NCI-H226 (cell line): Measurements from ENCODE around the gene ASIC4.

Source experiments
- DNase-seq: peaks from one replicate; pipeline ENCODE4 v3.0.0-alpha.2; 2015

ASIC4 gene

DNA sequence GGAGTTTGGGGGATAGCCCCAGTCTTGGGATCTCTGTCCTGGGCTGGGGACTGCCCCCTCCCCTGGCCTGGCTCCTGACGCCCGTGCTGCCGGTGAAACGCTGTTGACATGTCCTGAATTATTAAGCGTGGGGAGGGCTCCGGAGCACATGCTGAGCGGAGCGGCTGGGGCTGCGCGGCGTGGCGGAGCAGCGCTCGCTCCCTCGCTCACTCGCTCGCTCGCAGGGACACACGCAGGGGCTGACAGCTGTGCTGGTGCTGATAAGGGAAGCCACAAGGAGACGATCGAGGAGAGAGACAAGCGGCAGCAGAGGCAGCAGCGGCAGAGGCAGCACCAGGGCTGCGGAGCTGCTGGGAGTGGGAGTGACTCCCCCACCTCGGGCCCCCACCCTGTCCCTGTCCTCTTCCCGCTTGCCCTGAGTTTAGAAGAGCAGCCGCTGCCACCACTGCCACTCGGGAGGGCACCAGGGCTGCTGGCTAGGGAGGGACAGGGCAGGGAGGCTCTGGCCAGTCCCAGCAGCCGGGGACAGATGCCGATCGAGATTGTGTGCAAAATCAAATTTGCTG, at the start of gene ASIC4:
ASIC4 (plus strand) TSS at position 287 of the 566 bp plus-strand sequence; CDS start at position 530, 243 bp downstream.
- DNase-seq = no peak

DNA sequence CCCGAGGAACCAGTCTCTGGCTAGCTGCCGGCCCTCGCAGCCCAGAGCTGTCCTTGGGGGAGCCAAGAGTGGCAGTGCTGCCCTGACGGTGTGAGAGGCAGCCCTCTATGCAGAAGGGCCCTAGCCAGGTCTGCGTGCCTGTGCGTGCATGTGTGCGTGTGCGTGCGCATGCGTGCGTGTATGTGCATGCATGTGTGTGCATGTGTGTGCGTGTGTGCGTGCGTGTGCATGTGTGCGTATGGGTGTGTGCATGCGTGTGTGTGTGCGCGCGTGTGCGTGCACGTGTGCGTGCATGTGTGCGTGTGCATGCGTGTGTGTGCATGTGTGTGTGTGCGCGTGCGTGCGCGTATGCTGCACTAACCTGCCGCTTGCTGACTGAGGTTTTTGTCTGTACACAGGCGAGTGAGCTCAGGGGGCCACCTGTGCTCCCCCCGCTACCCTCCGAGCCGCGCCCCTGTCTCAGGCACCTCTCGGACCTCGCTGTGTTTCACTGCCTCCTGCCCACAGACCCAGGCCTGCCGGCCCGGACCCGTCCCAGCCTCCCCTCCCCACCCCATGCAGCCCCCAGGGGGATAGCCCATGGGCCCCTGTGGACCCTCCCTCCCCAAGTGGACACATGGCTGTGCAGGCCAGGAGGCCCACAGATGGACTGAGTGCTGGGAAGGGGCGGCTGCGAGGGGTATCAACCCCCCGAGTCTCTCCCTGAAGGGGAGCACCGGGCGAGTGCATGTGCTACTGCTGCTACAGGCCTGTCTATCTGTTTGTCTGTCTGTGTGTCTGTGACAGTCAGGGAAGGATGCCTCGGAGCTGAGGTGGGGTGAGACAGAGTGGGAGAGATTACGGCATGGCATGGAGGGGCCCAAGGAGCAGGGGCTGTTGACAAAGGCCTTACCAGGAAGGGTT, 48.4 kb upstream of the ASIC4 start:
- no peak for DNase-seq

DNA sequence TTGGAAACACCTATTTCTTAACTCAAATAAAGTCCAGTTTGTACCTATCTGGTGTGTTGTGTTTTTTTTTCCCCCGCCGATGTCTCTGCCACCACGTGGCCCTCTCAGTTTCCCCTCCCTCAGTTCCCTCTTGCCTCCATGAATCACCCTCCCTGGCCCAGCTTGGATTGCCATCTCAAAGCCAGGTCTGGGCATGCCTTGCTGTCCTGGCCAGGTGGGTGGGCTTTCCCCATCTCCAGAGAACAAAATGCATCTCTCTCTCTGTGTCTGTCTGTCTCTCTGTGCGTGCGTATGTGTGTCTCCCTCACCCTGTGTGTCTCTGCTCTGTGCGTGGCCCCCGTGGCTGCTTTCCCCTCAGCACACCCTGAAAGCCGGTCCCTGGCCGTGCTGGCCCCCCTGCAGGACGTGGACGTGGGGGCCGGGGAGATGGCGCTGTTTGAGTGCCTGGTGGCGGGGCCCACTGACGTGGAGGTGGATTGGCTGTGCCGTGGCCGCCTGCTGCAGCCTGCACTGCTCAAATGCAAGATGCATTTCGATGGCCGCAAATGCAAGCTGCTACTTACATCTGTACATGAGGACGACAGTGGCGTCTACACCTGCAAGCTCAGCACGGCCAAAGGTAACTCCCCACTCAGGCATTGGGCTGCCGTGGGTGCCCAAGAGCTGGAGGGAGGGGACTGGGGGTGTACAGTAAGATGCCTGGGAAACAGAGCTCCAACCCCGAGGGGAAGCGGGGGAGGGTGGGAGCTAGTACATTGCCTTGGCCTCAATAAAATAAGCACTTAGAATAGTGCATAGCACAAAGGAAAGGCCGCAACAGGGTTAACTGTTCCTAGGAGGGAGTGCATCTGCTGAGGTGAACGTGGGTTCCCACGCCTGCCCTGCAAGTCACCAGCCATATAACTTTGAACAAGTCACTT, 47.2 kb upstream of the ASIC4 start:
- DNase-seq = no peak

- DNase-seq = no peak
Measured at GRCh38 chr2:219467736-219468075, 46.6 kb upstream of the ASIC4 start.

DNA sequence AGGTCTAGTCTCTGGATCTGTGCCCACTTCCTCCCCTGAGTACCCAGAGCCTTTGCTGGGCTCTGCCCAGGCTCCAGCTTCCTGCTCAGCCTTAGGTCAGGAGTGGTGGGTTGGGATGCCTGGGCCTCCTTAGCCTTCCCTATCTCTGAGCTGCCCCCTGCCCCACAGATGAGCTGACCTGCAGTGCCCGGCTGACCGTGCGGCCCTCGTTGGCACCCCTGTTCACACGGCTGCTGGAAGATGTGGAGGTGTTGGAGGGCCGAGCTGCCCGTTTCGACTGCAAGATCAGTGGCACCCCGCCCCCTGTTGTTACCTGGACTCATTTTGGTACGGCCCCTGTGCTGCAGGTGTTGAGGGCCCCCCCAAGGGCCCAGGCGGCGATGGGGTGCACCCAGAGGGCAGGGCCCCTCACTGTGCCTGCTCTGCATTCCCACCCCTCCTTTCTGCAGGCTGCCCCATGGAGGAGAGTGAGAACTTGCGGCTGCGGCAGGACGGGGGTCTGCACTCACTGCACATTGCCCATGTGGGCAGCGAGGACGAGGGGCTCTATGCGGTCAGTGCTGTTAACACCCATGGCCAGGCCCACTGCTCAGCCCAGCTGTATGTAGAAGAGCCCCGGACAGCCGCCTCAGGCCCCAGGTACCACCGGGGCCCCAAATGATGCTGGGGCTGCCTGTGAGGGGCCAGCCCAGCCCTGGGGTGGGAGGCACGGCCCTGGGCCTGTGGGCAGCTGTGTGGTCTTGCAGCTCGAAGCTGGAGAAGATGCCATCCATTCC, 45.7 kb upstream of the ASIC4 start:
- no peak for DNase-seq

DNA sequence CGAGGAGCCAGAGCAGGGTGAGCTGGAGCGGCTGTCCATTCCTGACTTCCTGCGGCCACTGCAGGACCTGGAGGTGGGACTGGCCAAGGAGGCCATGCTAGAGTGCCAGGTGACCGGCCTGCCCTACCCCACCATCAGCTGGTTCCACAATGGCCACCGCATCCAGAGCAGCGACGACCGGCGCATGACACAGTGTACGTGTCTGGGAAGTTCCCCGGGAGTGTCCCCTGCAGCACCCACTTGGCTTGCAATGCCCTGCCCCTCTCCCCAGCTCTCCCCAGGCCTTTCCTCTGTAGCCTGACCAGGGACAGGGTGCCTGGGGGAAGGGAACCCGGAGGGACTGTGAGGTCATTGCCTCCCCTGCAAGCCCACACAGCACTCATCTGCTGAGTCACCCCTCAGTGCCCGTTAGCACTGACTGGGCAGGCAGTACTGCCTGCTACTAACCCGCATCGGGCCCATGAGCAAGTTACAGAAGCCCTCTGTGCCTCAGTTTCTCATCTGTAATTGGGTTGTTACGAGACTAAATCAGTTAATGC, 45.0 kb upstream of the ASIC4 start:
- peak; percentile 71 for DNase-seq

- no peak for DNase-seq
Measured at GRCh38 chr2:219470429-219470828, 43.9 kb upstream of the ASIC4 start.

DNA sequence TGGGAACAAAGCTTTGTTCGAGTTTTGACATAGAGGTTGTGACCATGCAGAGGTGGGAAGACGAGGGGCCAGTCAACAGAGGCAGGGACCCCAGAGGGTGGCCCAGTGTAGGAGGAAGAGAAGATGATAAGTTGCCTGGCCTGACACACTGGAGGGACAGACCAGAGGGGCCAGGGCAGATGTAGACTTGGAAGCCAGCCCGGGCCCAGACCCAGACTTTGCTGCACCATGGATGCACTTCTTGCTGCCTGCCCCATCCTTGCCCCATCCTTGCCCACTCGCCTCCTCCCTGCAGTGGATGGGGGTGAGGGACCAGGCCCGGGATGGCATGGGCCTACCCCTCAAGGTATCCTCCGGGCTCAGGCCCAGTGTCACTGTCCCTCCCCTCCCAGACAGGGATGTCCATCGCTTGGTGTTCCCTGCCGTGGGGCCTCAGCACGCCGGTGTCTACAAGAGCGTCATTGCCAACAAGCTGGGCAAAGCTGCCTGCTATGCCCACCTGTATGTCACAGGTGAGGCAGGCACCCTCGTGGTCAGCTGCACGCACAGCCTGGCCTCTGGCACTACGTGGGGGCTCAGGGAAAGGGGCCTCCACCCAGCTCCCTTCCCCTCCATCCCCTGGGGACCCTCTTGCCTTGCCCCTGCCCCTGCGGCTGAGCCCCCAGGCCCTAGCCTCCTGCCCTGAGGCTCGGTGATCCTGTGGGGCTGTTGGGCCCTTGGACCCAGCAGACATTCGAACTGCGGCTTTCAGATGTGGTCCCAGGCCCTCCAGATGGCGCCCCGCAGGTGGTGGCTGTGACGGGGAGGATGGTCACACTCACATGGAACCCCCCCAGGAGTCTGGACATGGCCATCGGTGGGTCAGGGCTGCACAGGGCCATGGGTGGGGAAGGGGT, 42.6 kb upstream of the ASIC4 start:
- DNase-seq = no peak

DNA sequence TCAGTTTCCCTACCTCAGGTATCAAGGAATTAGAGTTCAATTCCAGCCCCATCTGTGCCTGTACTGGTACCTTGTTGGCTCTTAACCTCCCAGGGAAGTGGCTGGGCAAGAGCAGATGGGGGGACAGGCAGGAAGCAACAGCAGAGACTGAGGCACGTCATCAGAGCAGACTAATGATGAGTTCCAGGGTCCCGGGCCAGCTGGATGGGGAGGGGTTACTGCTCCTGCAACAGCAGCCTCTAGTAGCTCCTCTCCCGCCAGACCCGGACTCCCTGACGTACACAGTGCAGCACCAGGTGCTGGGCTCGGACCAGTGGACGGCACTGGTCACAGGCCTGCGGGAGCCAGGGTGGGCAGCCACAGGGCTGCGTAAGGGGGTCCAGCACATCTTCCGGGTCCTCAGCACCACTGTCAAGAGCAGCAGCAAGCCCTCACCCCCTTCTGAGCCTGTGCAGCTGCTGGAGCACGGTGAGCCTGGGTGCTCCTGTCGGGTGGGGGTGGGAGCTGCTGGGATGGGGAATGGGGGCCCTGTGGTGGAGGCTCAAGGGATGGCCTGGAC, 41.6 kb upstream of the ASIC4 start:
- DNase-seq = no peak

- no peak for DNase-seq
Measured at GRCh38 chr2:219473511-219473910, 40.8 kb upstream of the ASIC4 start.

GRCh38 chr2:219474285-219475060, 39.8 kb upstream of the ASIC4 start:
- DNase-seq = no peak

- DNase-seq = no peak
Measured at GRCh38 chr2:219475278-219475677, 39.0 kb upstream of the ASIC4 start.

DNA sequence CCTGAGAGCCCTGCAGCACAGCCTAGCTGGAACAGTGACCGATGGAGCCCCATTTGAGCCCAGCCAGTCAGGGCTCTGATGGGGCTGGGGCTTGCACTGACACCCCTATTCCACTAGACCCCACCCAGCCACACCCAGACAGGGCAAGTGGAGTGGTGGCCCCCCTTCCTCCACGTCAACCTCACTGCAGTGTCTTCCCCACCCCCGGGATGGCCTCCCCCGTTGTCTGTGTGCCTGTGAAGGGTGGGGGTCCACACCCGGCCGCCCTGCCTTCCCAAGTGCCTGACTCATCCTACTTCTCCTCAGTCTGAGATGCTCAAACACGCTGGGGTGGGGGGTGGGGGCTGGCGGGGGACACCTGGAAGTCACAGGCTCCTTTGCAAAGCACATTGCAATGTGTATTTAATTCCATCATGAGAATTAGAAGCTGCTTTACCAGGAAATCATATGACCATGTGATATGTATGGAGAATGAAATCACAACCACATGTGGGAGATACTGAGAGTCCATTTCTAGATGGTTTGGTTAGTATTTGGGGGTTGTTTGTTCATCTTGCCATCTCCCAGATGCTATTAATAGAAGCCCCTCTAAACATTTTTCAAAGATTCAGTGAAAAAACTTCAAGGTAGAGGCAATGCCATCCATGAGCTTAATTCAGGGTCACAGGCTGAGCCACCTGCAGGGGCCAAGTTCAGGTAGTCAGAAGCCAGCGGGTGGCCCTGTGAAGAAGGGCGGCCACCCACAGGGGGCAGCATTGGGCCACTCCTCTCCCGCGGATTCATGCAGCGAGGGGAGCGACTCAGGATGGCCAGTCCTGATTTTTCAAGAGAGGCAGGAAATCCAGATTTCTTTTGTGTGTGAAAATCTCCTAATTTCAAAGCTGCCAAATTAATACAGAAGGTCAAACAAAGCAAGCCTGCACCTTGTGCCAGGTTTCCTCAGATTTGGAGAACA, 38.3 kb upstream of the ASIC4 start:
- no peak for DNase-seq

DNA sequence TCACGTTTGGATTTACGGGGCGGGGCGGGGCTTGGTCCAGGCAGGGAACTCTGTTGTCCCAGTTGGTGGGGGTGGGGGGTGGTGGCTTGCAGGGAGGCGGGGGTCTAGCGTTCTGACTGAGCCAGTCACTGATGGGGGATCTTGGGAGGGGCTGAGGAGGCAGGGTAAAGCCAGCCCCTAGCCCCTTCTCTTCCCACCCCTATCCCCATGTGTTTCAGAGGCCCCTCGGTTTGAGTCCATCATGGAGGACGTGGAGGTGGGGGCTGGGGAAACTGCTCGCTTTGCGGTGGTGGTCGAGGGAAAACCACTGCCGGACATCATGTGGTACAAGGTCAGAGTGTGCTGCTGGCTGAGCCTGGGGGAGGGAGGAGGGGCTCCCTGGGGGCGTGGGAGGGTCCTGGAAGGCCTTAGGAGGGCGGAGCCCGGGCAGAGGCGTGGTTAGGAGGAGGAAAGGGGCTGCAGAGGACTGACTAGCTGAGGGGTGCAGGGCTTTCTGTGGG, 37.6 kb upstream of the ASIC4 start:
- no peak for DNase-seq

- no peak for DNase-seq
Measured at GRCh38 chr2:219477179-219477578, 37.1 kb upstream of the ASIC4 start.

DNA sequence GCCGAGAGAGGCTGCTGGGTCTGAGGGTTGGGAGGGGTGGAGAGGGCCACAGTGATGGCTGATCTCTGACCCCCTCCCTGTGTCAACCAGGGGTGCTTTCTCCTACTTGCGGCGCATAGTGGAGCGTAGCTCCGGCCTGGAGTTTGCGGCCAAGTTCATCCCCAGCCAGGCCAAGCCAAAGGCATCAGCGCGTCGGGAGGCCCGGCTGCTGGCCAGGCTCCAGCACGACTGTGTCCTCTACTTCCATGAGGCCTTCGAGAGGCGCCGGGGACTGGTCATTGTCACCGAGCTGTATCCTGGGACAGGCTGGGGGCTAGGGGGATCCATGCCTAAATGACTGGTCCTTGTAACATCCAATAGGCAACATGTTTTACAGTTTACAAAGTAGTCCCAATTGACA, 36.5 kb upstream of the ASIC4 start:
- no peak for DNase-seq

GRCh38 chr2:219478916-219479315, 35.4 kb upstream of the ASIC4 start:
- DNase-seq = no peak

DNA sequence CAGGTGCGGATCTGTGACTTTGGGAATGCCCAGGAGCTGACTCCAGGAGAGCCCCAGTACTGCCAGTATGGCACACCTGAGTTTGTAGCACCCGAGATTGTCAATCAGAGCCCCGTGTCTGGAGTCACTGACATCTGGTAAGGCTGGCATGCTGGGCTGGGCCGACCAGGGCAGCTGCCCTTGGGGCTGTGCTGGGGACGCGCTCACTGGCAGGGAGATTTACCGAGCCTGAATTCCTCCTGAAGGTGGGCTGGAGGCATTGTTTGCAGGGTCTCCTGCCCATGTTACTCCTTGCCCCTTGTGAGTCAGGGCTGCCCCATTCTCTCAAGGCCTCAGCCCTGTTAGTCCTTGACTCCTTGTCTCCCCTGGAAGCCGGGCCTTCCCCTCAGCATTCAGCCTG, 34.3 kb upstream of the ASIC4 start:
- no peak for DNase-seq
